Activated CD8-positive, alpha-beta T cell treated with anti-CD3 and anti-CD28 coated beads for 36 hours (primary cell): Measurements from ENCODE around the gene BPTF. TPM values are rescaled to one million over a fixed set of nuclear protein-coding genes. Genes with fewer than 3 reads are reported as not detected.

Experiments
- ATAC-seq: fragments of 200-7000 bp; cut with Tn5 transposase; one replicate; pipeline ENCODE4 v1.10.0; 2021; ENCODE audit warnings: mild to moderate bottlenecking, moderate library complexity
- CTCF ChIA-PET: fragments of 350-600 bp; sonication (Branson Sonifier 250); formaldehyde crosslinking; loops from one replicate; lab custom pipeline; 2021; ENCODE audit warnings: antibody characterized with exemption; lab: Charles Lee
- POLR2A ChIA-PET: fragments of 350-600 bp; sonication (Branson Sonifier 250); formaldehyde crosslinking; loops from one replicate; lab custom pipeline; 2021; ENCODE audit warnings: antibody characterized with exemption; lab: Charles Lee
- DNase-seq: peaks from one replicate; pipeline ENCODE4 v3.0.0-alpha.2; 2020
- H3K27ac Mint-ChIP-seq: one replicate; pipeline ENCODE4 v1.8.0; 2021; ENCODE audit warnings: mild to moderate bottlenecking, mixed read lengths
- H3K27me3 Mint-ChIP-seq: one replicate; pipeline ENCODE4 v1.8.0; 2021; ENCODE audit warnings: mixed read lengths
- H3K36me3 Mint-ChIP-seq: one replicate; pipeline ENCODE4 v1.8.0; 2021; ENCODE audit warnings: low read depth, mixed read lengths
- H3K4me1 Mint-ChIP-seq: one replicate; pipeline ENCODE4 v1.8.0; 2021; ENCODE audit warnings: low read depth, mixed read lengths
- H3K4me3 Mint-ChIP-seq: one replicate; pipeline ENCODE4 v1.8.0; 2021; ENCODE audit warnings: mild to moderate bottlenecking, moderate library complexity, mixed read lengths
- H3K9me3 Mint-ChIP-seq: one replicate; pipeline ENCODE4 v1.8.0; 2021; ENCODE audit warnings: mixed read lengths
- CTCF ChIP-seq: fragments of 200-600 bp; IDR thresholded peaks from one replicate; pipeline ENCODE4 v1.8.0; 2022; ENCODE audit warnings: antibody characterized with exemption, mild to moderate bottlenecking
- intact Hi-C: fragments of 100-400 bp; cut with micrococcal nuclease; formaldehyde crosslinking; loops from one replicate; pipeline ENCODE4 v1.10.0; 2022
- total RNA-seq, 2 experiments: library from RNA; stranded (reverse); gene quantifications; one replicate each; pipeline ENCODE4 v1.2.3, GENCODE V29; 2021

Gene BPTF
- total RNA-seq, 2 experiments from 2014 or later, result 80.1 to 84.4 TPM

- Mint-ChIP-seq H3K9me3 (no peaks in the 10 kb centered on the region), H3K4me3 (no peak overlapping the region), H3K4me1 (peaks cover 75% of the 10 kb centered on the region), H3K27ac (no peak overlapping the region), H3K36me3 (peaks cover 16% of the 10 kb centered on the region), H3K27me3 (no peaks in the 10 kb centered on the region)
- TF ChIP-seq CTCF, result no peak
- ChIA-PET POLR2A (no interaction called here), CTCF (no interaction called here)
- ATAC-seq (peak; percentile 20), DNase-seq (no peak)
- intact Hi-C loops, result loop anchor here (5.0 kb wide), 1 partner anchor 33 kb away; no protein-coding TSS in a partner anchor
Observed at GRCh38 chr17:67834634-67835033, 9.3 kb downstream of the BPTF start.

GRCh38 chr17:67836205-67836987, 11.1 kb downstream of the BPTF start:
- ATAC-seq, result peak; percentile 65

GRCh38 chr17:67837965-67838364, 12.7 kb downstream of the BPTF start:
- ChIA-PET CTCF (interaction anchor here (1.1 kb wide), 1 partner anchor 53 kb away, joined by 3 read pairs; no protein-coding TSS in a partner anchor), POLR2A (no interaction called here)
- ATAC-seq (no peak), DNase-seq (no peak)
- no peak for TF ChIP-seq CTCF
- Mint-ChIP-seq H3K4me3 (no peak overlapping the region), H3K27me3 (no peaks in the 10 kb centered on the region), H3K9me3 (no peaks in the 10 kb centered on the region), H3K4me1 (peaks cover 73% of the 10 kb centered on the region), H3K36me3 (peaks cover 15% of the 10 kb centered on the region), H3K27ac (no peak overlapping the region)
- intact Hi-C loops, result no loop called here

More at GRCh38 chr17:67836205-67836987, 11.1 kb downstream of the BPTF start:
- Mint-ChIP-seq H3K36me3 (peaks cover 15% of the 10 kb centered on the region), H3K4me3 (no peak overlapping the region), H3K27me3 (no peaks in the 10 kb centered on the region), H3K9me3 (no peaks in the 10 kb centered on the region), H3K4me1 (peaks cover 71% of the 10 kb centered on the region), H3K27ac (peak overlapping the region; percentile 73)
- ChIA-PET CTCF (interaction anchor here (0.7 kb wide), 1 partner anchor 13 kb away, joined by 3 read pairs; no protein-coding TSS in a partner anchor), POLR2A (interaction anchor here (0.6 to 1.3 kb wide), 3 partner anchors 10 to 30 kb away, joined by 3 to 4 read pairs (median 3); no protein-coding TSS in a partner anchor)
- DNase-seq, result no peak
- no peak for TF ChIP-seq CTCF
- intact Hi-C loops, result no loop called here

GRCh38 chr17:67838538-67838937, 13.2 kb downstream of the BPTF start:
- peaks cover 69% of the 10 kb centered on the region for H3K4me1 Mint-ChIP-seq
- CTCF ChIA-PET, result interaction anchor here (1.1 to 1.2 kb wide), 2 partner anchors 104 to 181 kb away, joined by 3 read pairs; no protein-coding TSS in a partner anchor
- DNase-seq (no peak), ATAC-seq (no peak)
- H3K27me3 Mint-ChIP-seq, result no peaks in the 10 kb centered on the region
- peaks cover 15% of the 10 kb centered on the region for H3K36me3 Mint-ChIP-seq
- POLR2A ChIA-PET, result no interaction called here
- no peaks in the 10 kb centered on the region for H3K9me3 Mint-ChIP-seq
- H3K27ac Mint-ChIP-seq, result no peak overlapping the region
- intact Hi-C loops, result no loop called here
- H3K4me3 Mint-ChIP-seq, result no peak overlapping the region
- TF ChIP-seq CTCF, result no peak

GRCh38 chr17:67841992-67842391, 16.7 kb downstream of the BPTF start:
- Mint-ChIP-seq H3K4me1 (peaks cover 50% of the 10 kb centered on the region), H3K27ac (no peak overlapping the region), H3K9me3 (no peaks in the 10 kb centered on the region), H3K36me3 (peaks cover 8% of the 10 kb centered on the region), H3K27me3 (no peaks in the 10 kb centered on the region), H3K4me3 (no peak overlapping the region)
- CTCF ChIA-PET, result no interaction called here
- DNase-seq, result no peak
- ATAC-seq, result no peak
- TF ChIP-seq CTCF, result no peak
- intact Hi-C loops, result no loop called here
- POLR2A ChIA-PET, result no interaction called here
